C4-2B (cell line): Measurements from ENCODE around the gene RNF166.

Experiments
- ZFX ChIP-seq: fragments of 450-650 bp; IDR thresholded peaks from 2 replicates; pipeline ENCODE4 v1.6.1; 2017
- TF ChIP-seq, protein P1 (sequence below): fragments of 450-650 bp; conservative IDR thresholded peaks from 2 replicates; pipeline ENCODE4 v1.5.1; 2017; ENCODE audit warnings: mild to moderate bottlenecking

DNA sequence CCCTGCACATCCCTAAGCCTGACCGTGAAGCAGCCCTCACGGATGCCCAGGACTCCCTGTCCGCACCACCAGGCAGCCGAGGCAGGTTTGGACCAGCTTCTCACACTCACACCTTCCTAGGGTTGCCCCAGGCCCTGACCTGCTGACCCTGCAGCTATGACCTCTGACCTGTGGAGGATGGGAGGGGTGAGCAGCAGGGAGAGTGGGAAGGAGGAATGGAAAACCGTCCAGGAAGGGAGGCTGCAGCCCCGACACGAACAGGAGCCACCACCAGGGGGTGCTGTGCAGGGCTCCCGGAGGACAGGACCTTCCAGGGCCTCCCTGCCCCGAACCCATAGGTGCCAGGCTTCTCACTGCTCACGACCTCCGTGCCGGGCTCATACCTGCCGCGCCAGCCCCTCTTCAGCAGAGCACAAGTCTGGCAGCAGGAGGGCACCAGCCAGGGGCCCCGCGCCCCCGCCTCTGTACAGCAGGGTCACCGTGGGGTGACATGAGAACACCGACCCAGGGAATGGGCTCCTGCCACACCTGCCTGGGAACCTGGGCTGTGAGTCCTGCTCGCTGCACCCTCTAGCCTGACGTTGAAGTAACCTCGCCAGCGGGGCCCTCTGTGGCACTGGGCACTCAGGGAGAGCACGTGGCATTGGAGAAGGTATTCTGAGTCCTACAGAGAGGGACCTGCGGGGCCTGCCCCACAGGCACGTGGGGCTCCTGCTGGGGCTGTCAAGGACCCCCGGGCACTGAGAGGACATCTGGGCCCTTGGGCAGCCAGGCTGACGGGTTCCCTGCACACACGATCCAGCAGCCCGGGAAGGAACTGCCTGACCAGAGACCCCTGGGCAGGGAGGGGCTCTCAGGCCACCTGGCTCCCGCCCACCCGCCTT, 37.7 kb upstream of the RNF166 start:
- TF ChIP-seq, protein P1, sequence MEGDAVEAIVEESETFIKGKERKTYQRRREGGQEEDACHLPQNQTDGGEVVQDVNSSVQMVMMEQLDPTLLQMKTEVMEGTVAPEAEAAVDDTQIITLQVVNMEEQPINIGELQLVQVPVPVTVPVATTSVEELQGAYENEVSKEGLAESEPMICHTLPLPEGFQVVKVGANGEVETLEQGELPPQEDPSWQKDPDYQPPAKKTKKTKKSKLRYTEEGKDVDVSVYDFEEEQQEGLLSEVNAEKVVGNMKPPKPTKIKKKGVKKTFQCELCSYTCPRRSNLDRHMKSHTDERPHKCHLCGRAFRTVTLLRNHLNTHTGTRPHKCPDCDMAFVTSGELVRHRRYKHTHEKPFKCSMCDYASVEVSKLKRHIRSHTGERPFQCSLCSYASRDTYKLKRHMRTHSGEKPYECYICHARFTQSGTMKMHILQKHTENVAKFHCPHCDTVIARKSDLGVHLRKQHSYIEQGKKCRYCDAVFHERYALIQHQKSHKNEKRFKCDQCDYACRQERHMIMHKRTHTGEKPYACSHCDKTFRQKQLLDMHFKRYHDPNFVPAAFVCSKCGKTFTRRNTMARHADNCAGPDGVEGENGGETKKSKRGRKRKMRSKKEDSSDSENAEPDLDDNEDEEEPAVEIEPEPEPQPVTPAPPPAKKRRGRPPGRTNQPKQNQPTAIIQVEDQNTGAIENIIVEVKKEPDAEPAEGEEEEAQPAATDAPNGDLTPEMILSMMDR: peak; percentile 92
- no peak for TF ChIP-seq ZFX
